ENCODE results near the gene SLC25A33.
"Not testable (repeated sequence)": the region's sequence is repeated elsewhere in the genome, so short reads cannot be mapped to it uniquely, and the experiment has no call there.

The SLC25A33 gene

DNA sequence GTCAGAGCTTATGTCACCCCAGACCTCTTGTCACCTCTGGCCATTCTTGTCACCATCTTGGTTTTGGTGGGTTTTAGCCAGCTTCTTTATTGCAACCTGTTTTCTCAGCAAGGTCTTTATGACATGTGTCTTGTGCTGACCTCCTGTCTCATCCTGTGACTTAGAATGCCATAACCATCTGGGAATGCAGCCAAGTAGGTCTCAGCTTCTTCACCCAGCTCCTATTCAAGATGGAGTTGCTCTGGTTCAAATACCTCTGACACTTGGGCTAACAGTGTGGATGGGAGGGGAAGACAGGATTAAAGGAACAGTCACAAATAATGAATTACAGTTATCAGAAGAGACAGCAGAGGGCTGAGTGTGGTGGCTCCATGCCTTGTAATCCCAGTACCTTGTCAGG lies 81.8 kb downstream of the SLC25A33 start:
- ATAC-seq (ENCODE audit: low read depth) (no peak), DNase-seq (ENCODE audit: low spot score) (no peak)
- Histone ChIP-seq H3K9me3 (ENCODE audit: severe bottlenecking) (no peaks in the 10 kb centered on the region), H3K27ac (ENCODE audit: poor library complexity, severe bottlenecking) (no peak overlapping the region), H3K4me1 (ENCODE audit: insufficient read depth, poor library complexity, severe bottlenecking) (no peaks in the 10 kb centered on the region), H3K27me3 (ENCODE audit: insufficient read depth, poor library complexity, severe bottlenecking) (no peaks in the 10 kb centered on the region), H3K4me3 (ENCODE audit: severe bottlenecking) (no peak overlapping the region), H3K36me3 (ENCODE audit: low read depth) (no peaks in the 10 kb centered on the region)
- TF ChIP-seq, protein P1, sequence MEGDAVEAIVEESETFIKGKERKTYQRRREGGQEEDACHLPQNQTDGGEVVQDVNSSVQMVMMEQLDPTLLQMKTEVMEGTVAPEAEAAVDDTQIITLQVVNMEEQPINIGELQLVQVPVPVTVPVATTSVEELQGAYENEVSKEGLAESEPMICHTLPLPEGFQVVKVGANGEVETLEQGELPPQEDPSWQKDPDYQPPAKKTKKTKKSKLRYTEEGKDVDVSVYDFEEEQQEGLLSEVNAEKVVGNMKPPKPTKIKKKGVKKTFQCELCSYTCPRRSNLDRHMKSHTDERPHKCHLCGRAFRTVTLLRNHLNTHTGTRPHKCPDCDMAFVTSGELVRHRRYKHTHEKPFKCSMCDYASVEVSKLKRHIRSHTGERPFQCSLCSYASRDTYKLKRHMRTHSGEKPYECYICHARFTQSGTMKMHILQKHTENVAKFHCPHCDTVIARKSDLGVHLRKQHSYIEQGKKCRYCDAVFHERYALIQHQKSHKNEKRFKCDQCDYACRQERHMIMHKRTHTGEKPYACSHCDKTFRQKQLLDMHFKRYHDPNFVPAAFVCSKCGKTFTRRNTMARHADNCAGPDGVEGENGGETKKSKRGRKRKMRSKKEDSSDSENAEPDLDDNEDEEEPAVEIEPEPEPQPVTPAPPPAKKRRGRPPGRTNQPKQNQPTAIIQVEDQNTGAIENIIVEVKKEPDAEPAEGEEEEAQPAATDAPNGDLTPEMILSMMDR (IDR thresholded peaks at IDR 0.05; ENCODE audit: poor library complexity, severe bottlenecking) = no peak

DNA sequence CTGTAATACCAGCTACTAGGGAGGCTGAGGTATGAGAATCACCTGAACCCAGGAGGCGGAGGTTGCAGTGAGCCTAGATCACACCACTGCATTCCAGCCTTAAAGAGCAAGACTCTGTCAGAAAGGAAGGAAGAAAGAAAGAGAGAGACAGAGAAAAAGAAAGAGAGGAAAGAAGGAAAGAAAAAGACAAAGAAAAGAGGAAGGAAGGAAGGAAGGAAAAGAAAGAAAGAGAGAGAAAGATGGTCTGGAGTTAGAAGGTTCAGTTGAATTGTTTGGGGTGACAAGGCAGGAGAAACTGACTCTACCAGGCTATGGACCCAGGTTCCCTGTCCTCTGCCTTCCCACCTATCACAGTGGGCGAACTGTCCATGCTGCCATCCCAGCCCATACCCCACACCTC lies 84.8 kb downstream of the SLC25A33 start:
- H3K27me3 ChIP-seq (ENCODE audit: insufficient read depth, poor library complexity, severe bottlenecking) = no peaks in the 10 kb centered on the region
- ATAC-seq (ENCODE audit: low read depth) (no peak), DNase-seq (ENCODE audit: low spot score) (no peak)
- H3K9me3 ChIP-seq (ENCODE audit: severe bottlenecking) = no peaks in the 10 kb centered on the region
- no peaks in the 10 kb centered on the region for H3K4me1 ChIP-seq (ENCODE audit: insufficient read depth, poor library complexity, severe bottlenecking)
- TF ChIP-seq, protein P1 (IDR thresholded peaks at IDR 0.05; ENCODE audit: poor library complexity, severe bottlenecking) = no peak
- H3K4me3 ChIP-seq (ENCODE audit: severe bottlenecking) = no peak overlapping the region
- H3K36me3 ChIP-seq (ENCODE audit: low read depth) = no peaks in the 10 kb centered on the region
- H3K27ac ChIP-seq (ENCODE audit: poor library complexity, severe bottlenecking) = no peak overlapping the region

DNA sequence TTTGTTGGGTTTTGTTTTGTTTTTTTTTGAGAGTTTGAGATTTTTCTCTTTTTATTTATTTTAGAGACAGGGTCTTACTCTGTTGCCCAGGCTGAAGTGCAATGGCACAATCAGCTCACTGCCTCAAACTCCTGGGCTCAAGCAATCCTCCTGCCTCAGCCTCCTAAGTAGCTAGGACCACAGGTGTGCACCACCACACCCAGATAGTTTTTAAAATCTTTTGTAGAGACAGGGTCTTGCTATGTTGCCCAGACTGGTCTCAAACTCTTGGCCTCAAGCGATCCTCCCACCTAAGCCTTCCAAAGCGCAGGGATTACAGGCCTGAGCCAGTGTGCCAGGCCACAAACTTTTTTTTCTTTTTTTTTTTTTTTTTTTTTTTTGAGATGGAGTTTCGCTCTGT lies 85.8 kb downstream of the SLC25A33 start:
- not testable (repeated sequence) for ATAC-seq (ENCODE audit: low read depth); H3K36me3 ChIP-seq (ENCODE audit: low read depth); H3K27ac ChIP-seq (ENCODE audit: poor library complexity, severe bottlenecking); H3K27me3 ChIP-seq (ENCODE audit: insufficient read depth, poor library complexity, severe bottlenecking); DNase-seq (ENCODE audit: low spot score); H3K9me3 ChIP-seq (ENCODE audit: severe bottlenecking); H3K4me1 ChIP-seq (ENCODE audit: insufficient read depth, poor library complexity, severe bottlenecking); H3K4me3 ChIP-seq (ENCODE audit: severe bottlenecking)

DNA sequence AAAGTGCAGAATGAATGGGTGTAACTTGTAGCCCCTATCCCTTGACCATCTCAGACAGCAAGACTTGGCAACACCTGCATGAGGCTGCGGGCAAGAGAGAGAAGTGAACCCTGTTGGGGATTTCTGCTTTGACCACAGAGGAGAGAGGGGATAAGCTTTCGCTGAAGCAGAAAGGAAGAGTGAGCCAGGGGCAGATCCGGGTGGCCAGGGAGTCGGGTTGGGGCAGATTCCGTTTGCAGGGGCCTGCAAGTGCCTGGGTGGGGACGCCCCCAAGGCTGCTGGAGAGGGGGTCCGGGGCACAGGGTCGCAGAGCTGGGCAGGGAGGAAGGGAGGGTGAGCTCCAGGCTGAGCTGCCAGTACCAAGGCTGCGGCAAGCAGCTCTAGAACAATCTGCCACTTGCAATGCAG lies 86.9 kb downstream of the SLC25A33 start:
- TF ChIP-seq, protein P1 (IDR thresholded peaks at IDR 0.05; ENCODE audit: poor library complexity, severe bottlenecking) = no peak
- Histone ChIP-seq H3K4me3 (ENCODE audit: severe bottlenecking) (no peak overlapping the region), H3K36me3 (ENCODE audit: low read depth) (no peaks in the 10 kb centered on the region), H3K4me1 (ENCODE audit: insufficient read depth, poor library complexity, severe bottlenecking) (no peaks in the 10 kb centered on the region), H3K27ac (ENCODE audit: poor library complexity, severe bottlenecking) (no peak overlapping the region), H3K9me3 (ENCODE audit: severe bottlenecking) (no peaks in the 10 kb centered on the region), H3K27me3 (ENCODE audit: insufficient read depth, poor library complexity, severe bottlenecking) (no peaks in the 10 kb centered on the region)
- no peak for DNase-seq (ENCODE audit: low spot score)
- ATAC-seq (ENCODE audit: low read depth) = no peak

DNA sequence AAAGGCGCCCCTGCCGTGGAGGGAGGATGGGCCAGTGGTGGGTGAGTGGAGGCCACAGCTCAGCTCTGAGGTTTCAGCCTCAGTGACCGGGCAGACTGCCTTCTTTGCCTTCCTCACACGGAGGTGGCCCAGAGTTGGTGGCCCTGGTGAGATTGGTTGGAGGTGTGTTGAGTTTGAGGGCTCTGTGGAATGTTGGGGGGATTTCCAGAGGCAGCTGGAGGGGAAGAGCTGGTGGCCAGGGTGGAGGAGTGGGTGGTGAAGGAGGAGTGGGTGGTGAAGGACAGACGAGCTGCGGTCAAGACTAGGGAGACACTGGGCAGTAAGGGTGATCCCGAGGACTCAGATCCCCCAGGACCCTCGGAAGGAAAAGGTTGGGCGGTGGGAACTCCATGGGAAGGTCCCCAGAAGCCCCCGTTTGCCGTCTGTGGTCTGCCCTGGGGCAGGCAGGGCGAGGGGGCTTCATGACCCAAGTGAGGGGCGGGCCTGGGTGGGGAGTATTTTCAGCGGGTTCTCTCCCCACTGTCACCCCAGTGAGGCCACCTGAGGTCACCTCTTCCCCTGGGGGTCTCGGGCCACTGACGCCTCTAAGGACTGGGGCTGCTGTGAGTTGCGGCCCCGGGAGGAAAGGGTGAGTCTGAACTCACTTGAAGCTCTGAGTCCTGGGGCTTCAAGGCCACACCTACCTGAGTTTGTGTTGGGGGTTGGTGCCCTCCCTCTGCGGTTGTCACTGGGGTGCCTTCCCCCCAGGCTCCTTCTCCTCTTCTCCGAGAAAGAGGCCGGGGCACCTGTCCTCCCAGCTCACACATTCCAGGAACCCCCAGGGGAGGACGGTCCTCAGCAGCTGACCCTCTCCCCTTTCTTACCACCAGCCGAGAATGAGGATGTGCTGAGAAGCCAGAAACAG lies 89.5 kb downstream of the SLC25A33 start:
- ATAC-seq (ENCODE audit: low read depth) (no peak), DNase-seq (ENCODE audit: low spot score) (no peak)
- H3K4me3 ChIP-seq (ENCODE audit: severe bottlenecking) = no peak overlapping the region
- TF ChIP-seq, protein P1 (IDR thresholded peaks at IDR 0.05; ENCODE audit: poor library complexity, severe bottlenecking) = no peak
- no peak overlapping the region for H3K27ac ChIP-seq (ENCODE audit: poor library complexity, severe bottlenecking)
- no peaks in the 10 kb centered on the region for H3K4me1 ChIP-seq (ENCODE audit: insufficient read depth, poor library complexity, severe bottlenecking)
- H3K9me3 ChIP-seq (ENCODE audit: severe bottlenecking) = no peaks in the 10 kb centered on the region
- H3K36me3 ChIP-seq (ENCODE audit: low read depth) = no peaks in the 10 kb centered on the region
- no peaks in the 10 kb centered on the region for H3K27me3 ChIP-seq (ENCODE audit: insufficient read depth, poor library complexity, severe bottlenecking)

All from RWPE2 (cell line).